Hepatocyte (in vitro differentiated cells): Measurements from ENCODE around the gene AKAP12.

Experiments
- EZH2 ChIP-seq: fragments of 200-600 bp; sonication (generic); IDR thresholded peaks from 2 replicates; pipeline ENCODE4 v1.6.1; 2016; ENCODE audit warnings: antibody characterized with exemption, mild to moderate bottlenecking, borderline replicate concordance
- EZH2phosphoT487 ChIP-seq: fragments of 200-600 bp; sonication (generic); IDR thresholded peaks from one replicate; pipeline ENCODE4 v1.6.1; 2018; ENCODE audit warnings: antibody characterized with exemption, mild to moderate bottlenecking, low read depth, moderate library complexity; ENCODE audit not compliant: unreplicated experiment, severe bottlenecking
- TF ChIP-seq, protein P1 (sequence below): fragments of 200-600 bp; sonication (generic); IDR thresholded peaks from 2 replicates; pipeline ENCODE4 v1.5.1; 2016; ENCODE audit warnings: antibody characterized with exemption, mild to moderate bottlenecking; ENCODE audit not compliant: poor library complexity

DNA sequence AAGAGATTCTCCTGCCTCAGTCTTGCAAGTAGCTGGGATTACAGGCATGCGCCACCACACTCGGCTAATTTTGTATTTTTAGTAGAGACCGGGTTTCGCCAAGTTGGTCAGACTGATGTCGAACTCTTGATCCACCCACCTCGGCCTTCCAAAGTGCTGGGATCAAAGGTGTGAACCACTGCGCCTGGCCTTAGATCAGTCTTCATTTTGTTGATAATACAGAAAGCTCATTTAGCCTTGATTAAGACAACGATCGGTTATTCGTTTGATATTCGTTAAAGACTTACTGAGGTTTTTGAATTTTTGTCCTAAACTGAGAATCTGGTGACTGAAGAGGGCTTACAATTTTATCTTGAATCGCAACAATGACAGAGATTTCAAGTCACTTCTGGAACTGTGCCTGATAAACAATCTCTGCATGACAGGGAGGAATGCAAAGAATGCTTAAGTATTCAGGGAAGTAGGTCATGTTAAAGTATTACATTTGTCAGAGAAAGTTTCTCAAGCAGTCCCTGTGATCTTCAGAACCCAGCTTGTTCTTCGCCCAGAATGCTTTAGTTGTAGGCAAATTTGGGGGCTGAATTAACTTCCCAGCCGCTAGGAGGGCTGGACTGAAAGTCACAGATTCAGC lies 14.8 kb downstream of the AKAP12 start:
- TF ChIP-seq, protein P1, sequence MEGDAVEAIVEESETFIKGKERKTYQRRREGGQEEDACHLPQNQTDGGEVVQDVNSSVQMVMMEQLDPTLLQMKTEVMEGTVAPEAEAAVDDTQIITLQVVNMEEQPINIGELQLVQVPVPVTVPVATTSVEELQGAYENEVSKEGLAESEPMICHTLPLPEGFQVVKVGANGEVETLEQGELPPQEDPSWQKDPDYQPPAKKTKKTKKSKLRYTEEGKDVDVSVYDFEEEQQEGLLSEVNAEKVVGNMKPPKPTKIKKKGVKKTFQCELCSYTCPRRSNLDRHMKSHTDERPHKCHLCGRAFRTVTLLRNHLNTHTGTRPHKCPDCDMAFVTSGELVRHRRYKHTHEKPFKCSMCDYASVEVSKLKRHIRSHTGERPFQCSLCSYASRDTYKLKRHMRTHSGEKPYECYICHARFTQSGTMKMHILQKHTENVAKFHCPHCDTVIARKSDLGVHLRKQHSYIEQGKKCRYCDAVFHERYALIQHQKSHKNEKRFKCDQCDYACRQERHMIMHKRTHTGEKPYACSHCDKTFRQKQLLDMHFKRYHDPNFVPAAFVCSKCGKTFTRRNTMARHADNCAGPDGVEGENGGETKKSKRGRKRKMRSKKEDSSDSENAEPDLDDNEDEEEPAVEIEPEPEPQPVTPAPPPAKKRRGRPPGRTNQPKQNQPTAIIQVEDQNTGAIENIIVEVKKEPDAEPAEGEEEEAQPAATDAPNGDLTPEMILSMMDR = no peak
- TF ChIP-seq EZH2 = no peak
- no peak for TF ChIP-seq EZH2phosphoT487
